GM12891 (cell line): ENCODE measurements around the gene ANAPC7.

Experiments
- DNase-seq: peaks from one replicate; pipeline ENCODE4 v3.0.0; 2011; ENCODE audit warnings: low spot score; ENCODE audit not compliant: insufficient read length
- FAIRE-seq: peaks from 2 replicates; lab custom pipeline; 2011; peaks lifted over from hg19 to GRCh38; lab: Jason Lieb, UNC
- PAX5 ChIP-seq: IDR thresholded peaks from 2 replicates; pipeline ENCODE4 v1.6.1; 2011; ENCODE audit warnings: low read length, moderate library complexity, mild to moderate bottlenecking; ENCODE audit not compliant: insufficient read depth, severe bottlenecking
- POLR2A ChIP-seq: IDR thresholded peaks from 2 replicates; pipeline ENCODE4 v1.6.1; 2011; ENCODE audit warnings: low read depth, low read length, control low read depth
- POLR2AphosphoS5 ChIP-seq: IDR thresholded peaks from 2 replicates; pipeline ENCODE4 v1.6.1; 2011; ENCODE audit warnings: low read depth, low read length, control low read depth
- POU2F2 ChIP-seq: IDR thresholded peaks from 2 replicates; pipeline ENCODE4 v1.6.1; 2011; ENCODE audit warnings: low read depth, mild to moderate bottlenecking, control low read depth, low read length, moderate library complexity
- SPI1 ChIP-seq: IDR thresholded peaks from 2 replicates; pipeline ENCODE4 v1.6.1; 2011; ENCODE audit warnings: low read depth, low read length, control low read depth
- TAF1 ChIP-seq: IDR thresholded peaks from 2 replicates; pipeline ENCODE4 v1.6.1; 2011; ENCODE audit warnings: low read depth, low read length, control low read depth

ANAPC7 gene

GRCh38 chr12:110339184-110339952 lies 64.1 kb downstream of the ANAPC7 start:
- FAIRE-seq (no peak), DNase-seq (no peak)

GRCh38 chr12:110338754-110339153 lies 64.8 kb downstream of the ANAPC7 start:
- DNase-seq: no peak
- peak; percentile 47 for FAIRE-seq
- peak; percentile 64 for TF ChIP-seq SPI1
- TF ChIP-seq PAX5: no peak
- peak; percentile 61; the same call in 1 of the 2 replicates for TF ChIP-seq POU2F2

More at GRCh38 chr12:110339184-110339952, 64.1 kb downstream of the ANAPC7 start:
- TF ChIP-seq SPI1 (no peak), PAX5 (no peak), POLR2A (no peak), POU2F2 (no peak), POLR2AphosphoS5 (no peak), TAF1 (no peak)

- DNase-seq (no peak), FAIRE-seq (no peak)
- TF ChIP-seq TAF1: no peak
- no peak for TF ChIP-seq POLR2AphosphoS5
- TF ChIP-seq SPI1: no peak
Observed at GRCh38 chr12:110337912-110338710, 65.4 kb downstream of the ANAPC7 start.

- TF ChIP-seq PAX5 (no peak), POLR2AphosphoS5 (no peak), POLR2A (no peak), SPI1 (no peak), TAF1 (no peak), POU2F2 (no peak)
- DNase-seq: no peak
- peak; percentile 33 for FAIRE-seq
Observed at GRCh38 chr12:110335481-110336045, 67.9 kb downstream of the ANAPC7 start.

GRCh38 chr12:110333201-110333600 lies 70.3 kb downstream of the ANAPC7 start:
- no peak for FAIRE-seq
- DNase-seq: no peak

GRCh38 chr12:110330544-110330943 lies 73.0 kb downstream of the ANAPC7 start:
- DNase-seq (no peak), FAIRE-seq (no peak)
- TF ChIP-seq TAF1: no peak
- TF ChIP-seq POLR2A: no peak
- no peak for TF ChIP-seq POU2F2
- no peak for TF ChIP-seq POLR2AphosphoS5
- TF ChIP-seq SPI1: no peak
- no peak for TF ChIP-seq PAX5

More at GRCh38 chr12:110333201-110333600, 70.3 kb downstream of the ANAPC7 start:
- no peak for TF ChIP-seq POLR2AphosphoS5
- TF ChIP-seq POU2F2: no peak
- TF ChIP-seq SPI1: no peak
- no peak for TF ChIP-seq TAF1
- TF ChIP-seq PAX5: no peak
- no peak for TF ChIP-seq POLR2A

GRCh38 chr12:110330124-110330523 lies 73.4 kb downstream of the ANAPC7 start:
- no peak for FAIRE-seq
- TF ChIP-seq POLR2AphosphoS5: no peak
- no peak for DNase-seq

- no peak for TF ChIP-seq POU2F2
- TF ChIP-seq PAX5: no peak
- no peak for TF ChIP-seq SPI1
- TF ChIP-seq POLR2AphosphoS5: no peak
- no peak for TF ChIP-seq TAF1
- no peak for TF ChIP-seq POLR2A
- DNase-seq (no peak), FAIRE-seq (no peak)
Observed at GRCh38 chr12:110329710-110330109, 73.8 kb downstream of the ANAPC7 start.
